Thoracic aorta (tissue), 2 donors: ENCODE measurements around the gene XRN2. TPM values are rescaled to one million over a fixed set of nuclear protein-coding genes. Genes with fewer than 3 reads are reported as not detected.

ENCODE experiments used
- ATAC-seq: fragments of 150-250 bp; one replicate; pipeline ENCODE4 v1.8.0; 2017; ENCODE audit warnings: low read depth; ENCODE audit not compliant: insufficient number of reproducible peaks, low FRiP score
- DNase-seq: peaks from one replicate; pipeline ENCODE4 v3.0.0-alpha.2; 2020; ENCODE audit warnings: low spot score
- H3K27ac ChIP-seq, 2 donors: fragments of 200-600 bp; sonication (generic); 1 replicate in 1 of 2; 2 replicates in 1 of 2; pipeline ENCODE4 v1.5.1; 2016; ENCODE audit warnings: mild to moderate bottlenecking in 2 of 2, moderate library complexity in 2 of 2
- H3K27me3 ChIP-seq: fragments of 200-600 bp; sonication (generic); replicated peaks from 2 replicates; pipeline ENCODE4 v1.6.0; 2016; ENCODE audit warnings: mild to moderate bottlenecking; ENCODE audit not compliant: insufficient read depth
- H3K36me3 ChIP-seq: fragments of 200-600 bp; sonication (generic); one replicate; pipeline ENCODE4 v1.5.1; 2016
- H3K4me1 ChIP-seq, 2 donors: fragments of 200-600 bp; sonication (generic); 1 replicate in 1 of 2; 2 replicates in 1 of 2; pipeline versions ENCODE4 v1.5.1 to v1.6.0; 2016; ENCODE audit warnings: low read depth in 2 of 2, mild to moderate bottlenecking in 1 of 2; ENCODE audit not compliant: control insufficient read depth in 1 of 2
- H3K4me3 ChIP-seq: fragments of 200-600 bp; sonication (generic); 2 replicates; pipeline ENCODE4 v1.5.1; 2016; ENCODE audit warnings: mild to moderate bottlenecking
- H3K9me3 ChIP-seq: fragments of 200-600 bp; sonication (generic); 2 replicates; pipeline ENCODE4 v1.5.1; 2016
- CTCF ChIP-seq: fragments of 200-600 bp; sonication (generic); IDR thresholded peaks from one replicate; pipeline ENCODE4 v1.5.1; 2019; ENCODE audit warnings: antibody characterized with exemption
- total RNA-seq, 2 donors: library from RNA; depleted of rRNA; stranded (reverse); fragments of >200 nt; gene quantifications; one replicate each; pipeline versions ENCODE4 v1.1.0 to v1.2.3, GENCODE V29; 2016

The XRN2 gene
- total RNA-seq, 2 donors from 2014 or later, result 44.7 to 72.2 TPM

GRCh38 chr20:21338291-21338690 is 35.2 kb downstream of the XRN2 start:
- ATAC-seq, result no peak
- Histone ChIP-seq H3K9me3 (no peaks in the 10 kb centered on the region), H3K36me3 (peaks cover 25% of the 10 kb centered on the region), H3K4me1 (no peaks in the 10 kb centered on the region), H3K27me3 (no peaks in the 10 kb centered on the region), H3K27ac (no peak overlapping the region), H3K4me3 (no peak overlapping the region)
- no peak for TF ChIP-seq CTCF
- DNase-seq, result no peak

GRCh38 chr20:21339499-21339898 is 36.4 kb downstream of the XRN2 start:
- Histone ChIP-seq H3K4me1 (no peaks in the 10 kb centered on the region), H3K36me3 (peaks cover 21% of the 10 kb centered on the region), H3K27ac (no peak overlapping the region), H3K27me3 (no peaks in the 10 kb centered on the region), H3K4me3 (no peak overlapping the region), H3K9me3 (no peaks in the 10 kb centered on the region)
- ATAC-seq, result no peak
- DNase-seq, result no peak
- TF ChIP-seq CTCF, result no peak

GRCh38 chr20:21340991-21341697 is 38.0 kb downstream of the XRN2 start:
- DNase-seq, result no peak
- Histone ChIP-seq H3K27me3 (no peaks in the 10 kb centered on the region), H3K9me3 (no peaks in the 10 kb centered on the region), H3K36me3 (peaks cover 23% of the 10 kb centered on the region), H3K4me1 (no peaks in the 10 kb centered on the region), H3K4me3 (no peak overlapping the region), H3K27ac (no peak overlapping the region)
- ATAC-seq, result no peak
- no peak for TF ChIP-seq CTCF

GRCh38 chr20:21342656-21343345 is 39.7 kb downstream of the XRN2 start:
- Histone ChIP-seq H3K27ac (no peak overlapping the region), H3K9me3 (no peaks in the 10 kb centered on the region), H3K36me3 (peaks cover 25% of the 10 kb centered on the region), H3K4me1 (no peaks in the 10 kb centered on the region), H3K4me3 (no peak overlapping the region), H3K27me3 (no peaks in the 10 kb centered on the region)
- ATAC-seq (no peak), DNase-seq (no peak)
- TF ChIP-seq CTCF, result no peak

GRCh38 chr20:21344206-21344900 is 41.2 kb downstream of the XRN2 start:
- Histone ChIP-seq H3K27ac (no peak overlapping the region), H3K9me3 (no peaks in the 10 kb centered on the region), H3K27me3 (no peaks in the 10 kb centered on the region), H3K36me3 (peaks cover 40% of the 10 kb centered on the region), H3K4me3 (no peak overlapping the region), H3K4me1 (no peaks in the 10 kb centered on the region)
- DNase-seq (no peak), ATAC-seq (no peak)
- TF ChIP-seq CTCF, result no peak
